Subcutaneous abdominal adipose tissue (tissue), 5 donors: ENCODE data around the gene MTCL3.

Source experiments
- H3K27ac ChIP-seq: one replicate; pipeline ENCODE4 v1.7.0; 2013; ENCODE audit warnings: low read depth, mild to moderate bottlenecking, inconsistent platforms, low read length, moderate library complexity
- H3K27me3 ChIP-seq, 5 donors: one replicate each; pipeline ENCODE4 v1.7.0; 2013; ENCODE audit warnings: low read length in 5 of 5, inconsistent platforms in 1 of 5; ENCODE audit not compliant: control insufficient read depth in 5 of 5, insufficient read depth in 4 of 5
- H3K36me3 ChIP-seq, 5 donors: one replicate each; pipeline ENCODE4 v1.7.0; 2013; ENCODE audit warnings: low read length in 5 of 5; ENCODE audit not compliant: control insufficient read depth in 5 of 5, insufficient read depth in 5 of 5
- H3K4me1 ChIP-seq, 5 donors: one replicate each; pipeline ENCODE4 v1.7.0; 2013; ENCODE audit warnings: low read length in 5 of 5, mild to moderate bottlenecking in 3 of 5, moderate library complexity in 1 of 5; ENCODE audit not compliant: control insufficient read depth in 5 of 5, insufficient read depth in 5 of 5
- H3K4me3 ChIP-seq, 5 donors: one replicate each; pipeline ENCODE4 v1.7.0; 2013; ENCODE audit warnings: low read length in 5 of 5, low read depth in 1 of 5
- H3K9ac ChIP-seq, 5 donors: one replicate each; pipeline ENCODE4 v1.7.0; 2013; ENCODE audit warnings: low read length in 5 of 5, mild to moderate bottlenecking in 4 of 5, moderate library complexity in 3 of 5
- H3K9me3 ChIP-seq, 5 donors: one replicate each; pipeline ENCODE4 v1.7.0; 2013; ENCODE audit warnings: low read length in 5 of 5; ENCODE audit not compliant: control insufficient read depth in 5 of 5
- donor health status: healthy.
- donor health status: healthy.
- donor health status: healthy.
- donor health status: healthy.
- donor health status: healthy.

The MTCL3 gene

GRCh38 chr6:127459231-127459641, 59.9 kb downstream of the MTCL3 start, which contains the start of gene KIAA0408:
KIAA0408 (minus strand) TSS chr6:127459389; CDS start chr6:127453981, 5,408 bp downstream.
- peak within 1 kb of the TSS; percentile 1 to 81 (median 47) for H3K9ac ChIP-seq
- H3K27me3 ChIP-seq: no peaks in the 10 kb centered on the region
- H3K27ac ChIP-seq: peak within 1 kb of the TSS; percentile 90

GRCh38 chr6:127458817-127459216, 60.3 kb downstream of the MTCL3 start:
- peak overlapping the region; percentile 90 for H3K27ac ChIP-seq
- H3K4me1 ChIP-seq: peaks cover 0 to 55% (median 28%) of the 10 kb centered on the region in 5 donors
- peak overlapping the region; percentile 1 to 81 (median 47) for H3K9ac ChIP-seq
- no peaks in the 10 kb centered on the region for H3K9me3 ChIP-seq
- H3K36me3 ChIP-seq: no peaks in the 10 kb centered on the region
- H3K4me3 ChIP-seq: peak overlapping the region; percentile 54 to 86 (median 69)
- no peaks in the 10 kb centered on the region for H3K27me3 ChIP-seq

More at GRCh38 chr6:127459231-127459641, 59.9 kb downstream of the MTCL3 start, which contains the start of gene KIAA0408:
- Histone ChIP-seq H3K4me1 (peaks cover 0 to 51% (median 30%) of the 10 kb centered on the region in 5 donors), H3K36me3 (no peaks in the 10 kb centered on the region), H3K4me3 (peak within 1 kb of the TSS; percentile 54 to 86 (median 69)), H3K9me3 (no peaks in the 10 kb centered on the region)

DNA sequence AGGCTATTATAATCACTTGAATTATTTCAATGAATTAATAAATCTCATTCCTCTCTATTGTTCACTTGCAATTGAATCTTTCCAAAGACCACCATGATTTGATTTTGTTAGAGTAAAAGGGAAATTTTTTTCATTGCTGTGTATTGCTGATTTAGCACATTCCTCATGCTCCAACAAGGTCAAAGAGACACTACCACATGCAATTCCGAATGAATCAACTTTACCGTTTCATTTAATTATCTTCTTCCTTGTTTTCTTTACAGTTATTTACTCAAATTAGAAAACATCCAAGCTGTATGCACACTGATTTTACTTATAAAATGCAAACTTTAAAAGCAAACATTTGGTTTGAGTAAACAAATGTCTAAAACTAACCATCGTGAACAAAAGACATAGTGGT, 60.9 kb downstream of the MTCL3 start:
- Histone ChIP-seq H3K4me3 (peak overlapping the region; percentile 54 to 86 (median 69)), H3K27ac (peak overlapping the region; percentile 90), H3K4me1 (peaks cover 0 to 61% (median 28%) of the 10 kb centered on the region in 5 donors), H3K9ac (peak overlapping the region in 2 of 5 donors; percentile 49 to 62), H3K9me3 (no peaks in the 10 kb centered on the region), H3K36me3 (no peaks in the 10 kb centered on the region), H3K27me3 (no peaks in the 10 kb centered on the region)

DNA sequence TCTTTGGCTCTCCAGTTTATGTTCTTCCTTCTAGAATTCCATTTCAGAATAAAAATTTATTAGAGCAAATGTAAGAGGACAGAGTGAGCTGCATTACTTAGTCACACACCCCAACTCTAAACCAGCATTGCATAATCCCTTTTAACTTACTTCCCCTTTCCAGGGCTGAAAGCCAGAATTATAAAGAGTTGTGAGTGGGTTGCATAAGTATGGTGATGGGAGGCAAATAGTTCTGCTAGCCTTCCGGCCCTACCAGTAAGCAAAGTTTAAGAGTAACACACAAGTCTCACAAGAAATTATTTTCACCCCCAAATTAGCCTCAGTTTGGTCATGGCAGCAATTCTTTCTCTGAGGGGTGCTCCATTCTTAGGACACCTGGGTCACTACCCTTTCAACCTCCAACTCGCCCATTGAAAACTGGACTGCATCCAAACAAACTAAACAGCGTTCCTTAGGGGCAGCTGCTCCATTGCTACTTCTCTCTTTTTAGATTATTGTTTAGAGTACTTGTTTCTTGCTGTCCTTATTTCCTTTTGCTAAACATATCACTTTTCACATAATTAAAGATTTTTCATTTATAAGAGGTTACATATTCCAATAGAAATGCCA, 61.6 kb downstream of the MTCL3 start:
- peak overlapping the region; percentile 90 for H3K27ac ChIP-seq
- peak overlapping the region in 4 of 5 donors; percentile 8 to 71 (median 58) for H3K9ac ChIP-seq
- peak overlapping the region; percentile 54 to 86 (median 69) for H3K4me3 ChIP-seq
- no peaks in the 10 kb centered on the region for H3K27me3 ChIP-seq
- no peaks in the 10 kb centered on the region for H3K36me3 ChIP-seq
- H3K4me1 ChIP-seq: peaks cover 0 to 67% (median 28%) of the 10 kb centered on the region in 5 donors
- H3K9me3 ChIP-seq: no peaks in the 10 kb centered on the region

DNA sequence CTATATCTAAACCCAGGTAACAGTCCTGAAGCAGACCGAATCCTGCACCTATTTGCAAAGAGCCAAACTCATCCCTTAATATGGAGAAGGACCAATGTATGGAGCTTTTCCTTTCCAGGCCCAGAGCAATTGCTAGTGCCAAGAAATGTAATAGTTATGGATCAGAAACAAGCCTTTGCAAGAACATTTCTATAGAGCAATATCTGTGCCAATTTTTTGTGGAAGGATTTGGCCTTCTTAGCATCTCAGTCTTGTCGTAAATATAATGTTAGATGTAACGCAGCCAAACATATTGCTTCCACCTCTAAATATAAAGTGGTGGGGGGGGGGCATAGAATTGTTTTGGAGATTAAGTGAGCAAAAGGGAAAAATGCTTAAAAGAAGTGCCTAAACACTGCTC, 62.7 kb downstream of the MTCL3 start:
- peak overlapping the region in 4 of 5 donors; percentile 42 to 83 (median 46) for H3K4me3 ChIP-seq
- H3K27me3 ChIP-seq: no peaks in the 10 kb centered on the region
- H3K9me3 ChIP-seq: no peaks in the 10 kb centered on the region
- peak overlapping the region in 3 of 5 donors; percentile 49 to 67 (median 51) for H3K9ac ChIP-seq
- H3K36me3 ChIP-seq: no peaks in the 10 kb centered on the region
- peaks cover 0 to 69% (median 28%) of the 10 kb centered on the region in 5 donors for H3K4me1 ChIP-seq
- H3K27ac ChIP-seq: peak overlapping the region; percentile 90

DNA sequence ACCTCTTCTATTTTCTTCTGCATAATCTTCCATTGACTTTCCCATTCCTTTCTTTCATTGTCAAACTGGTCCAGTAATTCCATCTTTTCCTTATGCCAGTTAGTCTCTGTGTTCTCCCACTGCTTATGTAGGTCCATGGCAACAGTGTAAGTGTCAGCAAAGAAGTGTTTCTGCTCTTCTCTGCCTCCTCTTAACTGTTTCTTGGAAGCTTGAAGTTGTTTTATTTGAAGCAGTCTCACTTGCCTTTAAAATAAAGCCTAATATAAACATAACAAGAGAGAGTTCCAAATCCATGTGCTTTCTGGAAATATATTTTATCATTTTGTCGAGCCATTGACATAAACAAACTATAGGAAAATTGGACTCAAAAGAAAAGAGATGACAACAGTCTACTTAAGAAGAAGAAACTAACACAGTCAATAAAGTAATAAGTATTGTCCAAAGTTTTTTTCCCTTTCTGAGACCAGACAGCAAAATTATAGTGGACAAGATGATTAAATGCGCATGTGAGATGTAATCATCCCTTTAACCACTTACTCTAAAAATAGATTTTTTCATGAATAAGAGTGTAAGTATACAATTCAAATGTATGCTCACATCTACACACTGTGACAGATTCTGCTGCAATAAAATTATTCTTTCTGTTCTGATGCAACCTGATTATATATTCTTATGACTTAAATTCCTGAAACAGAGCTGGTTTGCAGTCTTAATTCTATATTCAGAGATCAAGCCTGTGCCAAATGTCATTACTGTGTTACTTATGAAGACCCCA, 65.1 kb downstream of the MTCL3 start:
- Histone ChIP-seq H3K27me3 (no peaks in the 10 kb centered on the region), H3K9me3 (no peaks in the 10 kb centered on the region), H3K4me1 (peaks cover 0 to 59% (median 28%) of the 10 kb centered on the region in 5 donors), H3K4me3 (peak overlapping the region in 1 of 5 donors; percentile 6), H3K9ac (peak overlapping the region in 1 of 5 donors; percentile 49), H3K36me3 (peaks cover 0 to 12% (median 3%) of the 10 kb centered on the region in 5 donors), H3K27ac (peak overlapping the region; percentile 90)

DNA sequence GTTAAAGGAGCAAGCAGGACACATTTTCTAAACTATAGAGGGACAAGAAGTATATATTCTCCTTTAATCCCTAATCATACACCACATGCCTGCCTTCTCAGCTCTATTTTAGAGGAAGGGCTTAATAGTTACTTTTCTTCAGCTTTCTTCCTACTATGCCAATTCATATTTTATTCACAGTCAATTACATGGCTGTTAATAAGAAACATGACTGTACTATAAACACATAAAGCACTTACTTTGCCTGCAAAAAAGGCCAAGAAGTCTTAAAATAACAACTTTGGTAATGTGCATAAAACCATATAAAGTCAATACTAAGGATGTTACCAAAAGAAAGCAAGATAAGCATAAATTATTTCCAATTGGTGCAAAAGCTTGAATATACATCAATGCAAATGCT, 66.3 kb downstream of the MTCL3 start:
- Histone ChIP-seq H3K36me3 (peaks cover 0 to 20% (median 9%) of the 10 kb centered on the region in 5 donors), H3K4me3 (no peak overlapping the region), H3K4me1 (peaks cover 0 to 51% (median 20%) of the 10 kb centered on the region in 5 donors), H3K9ac (no peak overlapping the region), H3K27ac (peak overlapping the region; percentile 90), H3K27me3 (no peaks in the 10 kb centered on the region), H3K9me3 (no peaks in the 10 kb centered on the region)

- Histone ChIP-seq H3K36me3 (peaks cover 3 to 29% (median 21%) of the 10 kb centered on the region in 5 donors), H3K9ac (no peak overlapping the region), H3K4me1 (peaks cover 0 to 44% (median 8%) of the 10 kb centered on the region in 5 donors), H3K27me3 (no peaks in the 10 kb centered on the region), H3K9me3 (no peaks in the 10 kb centered on the region), H3K27ac (no peak overlapping the region), H3K4me3 (no peak overlapping the region)
Measured at GRCh38 chr6:127451388-127451787, 67.7 kb downstream of the MTCL3 start.

DNA sequence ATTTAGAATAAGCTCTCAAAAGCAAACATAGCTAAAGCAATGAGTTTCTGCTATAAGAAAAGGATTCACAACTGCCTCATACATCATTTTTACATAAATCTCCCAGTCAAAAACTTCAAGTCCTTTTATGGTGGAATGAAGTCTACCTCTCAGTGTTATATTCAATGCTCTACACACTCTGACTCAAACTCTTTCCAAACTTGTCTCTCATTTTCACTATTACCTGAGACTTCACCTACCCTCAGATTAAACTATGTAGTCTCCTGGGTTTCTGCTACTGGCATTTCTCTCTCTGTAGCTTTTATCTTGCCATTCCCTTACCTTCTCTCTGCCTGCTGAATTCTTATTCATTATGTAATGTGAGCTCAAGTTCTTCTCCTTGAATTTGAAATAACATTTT, 71.4 kb downstream of the MTCL3 start:
- Histone ChIP-seq H3K4me1 (peaks cover 0 to 13% (median 0%) of the 10 kb centered on the region in 5 donors), H3K36me3 (peaks cover 3 to 41% (median 25%) of the 10 kb centered on the region in 5 donors), H3K27ac (peak overlapping the region; percentile 61), H3K9ac (no peak overlapping the region), H3K4me3 (no peak overlapping the region), H3K27me3 (no peaks in the 10 kb centered on the region), H3K9me3 (no peaks in the 10 kb centered on the region)

DNA sequence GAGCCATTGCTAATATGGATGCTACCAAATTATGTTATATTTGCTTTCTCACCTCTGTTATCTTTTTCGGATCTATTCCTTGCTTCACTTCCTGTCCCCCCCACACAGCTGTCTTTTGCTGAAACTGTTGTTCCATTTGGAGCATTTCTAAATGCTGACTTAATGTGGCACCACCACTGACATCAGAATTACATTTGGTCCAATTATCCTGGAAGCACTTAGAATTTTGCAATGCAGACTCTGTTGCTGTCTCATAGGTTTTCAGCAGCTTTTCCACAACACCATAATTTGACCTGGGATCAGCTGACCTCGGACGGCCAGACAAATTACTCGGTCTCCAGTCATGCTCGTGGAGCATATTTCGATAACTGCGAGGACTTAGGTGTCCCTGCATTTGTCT, 72.8 kb downstream of the MTCL3 start:
- H3K9ac ChIP-seq: no peak overlapping the region
- H3K27me3 ChIP-seq: no peaks in the 10 kb centered on the region
- peaks cover 0 to 9% (median 0%) of the 10 kb centered on the region in 5 donors for H3K4me1 ChIP-seq
- H3K27ac ChIP-seq: peak overlapping the region; percentile 61
- H3K9me3 ChIP-seq: no peaks in the 10 kb centered on the region
- H3K4me3 ChIP-seq: no peak overlapping the region
- H3K36me3 ChIP-seq: peaks cover 3 to 47% (median 25%) of the 10 kb centered on the region in 5 donors
